ENCODE results near the gene ZNF750.

ZNF750 gene

GRCh38 chr17:82880620-82881323 is 41.0 kb upstream of the ZNF750 start:
- Histone ChIP-seq H3K36me3 (ENCODE audit: control insufficient read depth, insufficient read depth, low read length) (no peaks in the 10 kb centered on the region), H3K4me3 (ENCODE audit: low read length) (no peak overlapping the region), H3K27me3 (ENCODE audit: control insufficient read depth, insufficient read depth, low read length) (no peaks in the 10 kb centered on the region), H3K4me1 (ENCODE audit: control insufficient read depth, insufficient read depth, low read length) (peaks cover 48% of the 10 kb centered on the region), H3K9me3 (ENCODE audit: control insufficient read depth, low read length) (no peaks in the 10 kb centered on the region), H3K9ac (ENCODE audit: low read length) (no peak overlapping the region)

- Histone ChIP-seq H3K36me3 (ENCODE audit: control insufficient read depth, insufficient read depth, low read length) (no peaks in the 10 kb centered on the region), H3K9ac (ENCODE audit: low read length) (no peak overlapping the region), H3K4me3 (ENCODE audit: low read length) (no peak overlapping the region), H3K4me1 (ENCODE audit: control insufficient read depth, insufficient read depth, low read length) (peaks cover 54% of the 10 kb centered on the region), H3K27me3 (ENCODE audit: control insufficient read depth, insufficient read depth, low read length) (no peaks in the 10 kb centered on the region), H3K9me3 (ENCODE audit: control insufficient read depth, low read length) (no peaks in the 10 kb centered on the region)
These were observed 39.4 kb upstream of the ZNF750 start for GRCh38 chr17:82879241-82879640.

- Histone ChIP-seq H3K9me3 (ENCODE audit: control insufficient read depth, low read length) (no peaks in the 10 kb centered on the region), H3K36me3 (ENCODE audit: control insufficient read depth, insufficient read depth, low read length) (no peaks in the 10 kb centered on the region), H3K27me3 (ENCODE audit: control insufficient read depth, insufficient read depth, low read length) (no peaks in the 10 kb centered on the region), H3K9ac (ENCODE audit: low read length) (no peak overlapping the region), H3K4me3 (ENCODE audit: low read length) (no peak overlapping the region), H3K4me1 (ENCODE audit: control insufficient read depth, insufficient read depth, low read length) (peaks cover 51% of the 10 kb centered on the region)
These were observed 38.7 kb upstream of the ZNF750 start for GRCh38 chr17:82878527-82878926.

- peaks cover 34% of the 10 kb centered on the region for H3K4me1 ChIP-seq (ENCODE audit: control insufficient read depth, insufficient read depth, low read length)
- H3K4me3 ChIP-seq (ENCODE audit: low read length): no peak overlapping the region
These were observed 37.0 kb upstream of the ZNF750 start for GRCh38 chr17:82876602-82877379.

GRCh38 chr17:82876149-82876548 is 36.3 kb upstream of the ZNF750 start:
- Histone ChIP-seq H3K4me3 (ENCODE audit: low read length) (no peak overlapping the region), H3K36me3 (ENCODE audit: control insufficient read depth, insufficient read depth, low read length) (no peaks in the 10 kb centered on the region), H3K9me3 (ENCODE audit: control insufficient read depth, low read length) (no peaks in the 10 kb centered on the region), H3K27me3 (ENCODE audit: control insufficient read depth, insufficient read depth, low read length) (no peaks in the 10 kb centered on the region), H3K9ac (ENCODE audit: low read length) (no peak overlapping the region), H3K4me1 (ENCODE audit: control insufficient read depth, insufficient read depth, low read length) (peaks cover 32% of the 10 kb centered on the region)

More at GRCh38 chr17:82876602-82877379, 37.0 kb upstream of the ZNF750 start:
- Histone ChIP-seq H3K9ac (ENCODE audit: low read length) (no peak overlapping the region), H3K9me3 (ENCODE audit: control insufficient read depth, low read length) (no peaks in the 10 kb centered on the region), H3K27me3 (ENCODE audit: control insufficient read depth, insufficient read depth, low read length) (no peaks in the 10 kb centered on the region), H3K36me3 (ENCODE audit: control insufficient read depth, insufficient read depth, low read length) (no peaks in the 10 kb centered on the region)

GRCh38 chr17:82875407-82875856 is 35.6 kb upstream of the ZNF750 start:
- Histone ChIP-seq H3K4me1 (ENCODE audit: control insufficient read depth, insufficient read depth, low read length) (peaks cover 32% of the 10 kb centered on the region), H3K9me3 (ENCODE audit: control insufficient read depth, low read length) (no peaks in the 10 kb centered on the region), H3K9ac (ENCODE audit: low read length) (peak overlapping the region; percentile 48), H3K4me3 (ENCODE audit: low read length) (no peak overlapping the region), H3K27me3 (ENCODE audit: control insufficient read depth, insufficient read depth, low read length) (no peaks in the 10 kb centered on the region), H3K36me3 (ENCODE audit: control insufficient read depth, insufficient read depth, low read length) (no peaks in the 10 kb centered on the region)

- Histone ChIP-seq H3K4me3 (ENCODE audit: low read length) (no peak overlapping the region), H3K4me1 (ENCODE audit: control insufficient read depth, insufficient read depth, low read length) (peaks cover 32% of the 10 kb centered on the region), H3K9ac (ENCODE audit: low read length) (no peak overlapping the region), H3K9me3 (ENCODE audit: control insufficient read depth, low read length) (no peaks in the 10 kb centered on the region), H3K27me3 (ENCODE audit: control insufficient read depth, insufficient read depth, low read length) (no peaks in the 10 kb centered on the region), H3K36me3 (ENCODE audit: control insufficient read depth, insufficient read depth, low read length) (no peaks in the 10 kb centered on the region)
These were observed 34.4 kb upstream of the ZNF750 start for GRCh38 chr17:82874011-82874835.

GRCh38 chr17:82873521-82873920 is 33.7 kb upstream of the ZNF750 start:
- Histone ChIP-seq H3K9me3 (ENCODE audit: control insufficient read depth, low read length) (no peaks in the 10 kb centered on the region), H3K4me3 (ENCODE audit: low read length) (no peak overlapping the region), H3K27me3 (ENCODE audit: control insufficient read depth, insufficient read depth, low read length) (no peaks in the 10 kb centered on the region), H3K9ac (ENCODE audit: low read length) (no peak overlapping the region), H3K4me1 (ENCODE audit: control insufficient read depth, insufficient read depth, low read length) (peaks cover 32% of the 10 kb centered on the region), H3K36me3 (ENCODE audit: control insufficient read depth, insufficient read depth, low read length) (no peaks in the 10 kb centered on the region)

GRCh38 chr17:82872591-82873520 is 33.0 kb upstream of the ZNF750 start:
- Histone ChIP-seq H3K27me3 (ENCODE audit: control insufficient read depth, insufficient read depth, low read length) (no peaks in the 10 kb centered on the region), H3K36me3 (ENCODE audit: control insufficient read depth, insufficient read depth, low read length) (no peaks in the 10 kb centered on the region), H3K4me1 (ENCODE audit: control insufficient read depth, insufficient read depth, low read length) (peaks cover 32% of the 10 kb centered on the region)

GRCh38 chr17:82871776-82872561 is 32.1 kb upstream of the ZNF750 start:
- H3K36me3 ChIP-seq (ENCODE audit: control insufficient read depth, insufficient read depth, low read length): no peaks in the 10 kb centered on the region
- no peaks in the 10 kb centered on the region for H3K27me3 ChIP-seq (ENCODE audit: control insufficient read depth, insufficient read depth, low read length)
- H3K4me1 ChIP-seq (ENCODE audit: control insufficient read depth, insufficient read depth, low read length): peaks cover 29% of the 10 kb centered on the region
- H3K4me3 ChIP-seq (ENCODE audit: low read length): no peak overlapping the region
- H3K9me3 ChIP-seq (ENCODE audit: control insufficient read depth, low read length): no peaks in the 10 kb centered on the region
- H3K9ac ChIP-seq (ENCODE audit: low read length): no peak overlapping the region

More at GRCh38 chr17:82872591-82873520, 33.0 kb upstream of the ZNF750 start:
- Histone ChIP-seq H3K9me3 (ENCODE audit: control insufficient read depth, low read length) (no peaks in the 10 kb centered on the region), H3K9ac (ENCODE audit: low read length) (no peak overlapping the region), H3K4me3 (ENCODE audit: low read length) (no peak overlapping the region)

All from mucosa of stomach (tissue), 1 donor.